HepG2 (cell line): ENCODE results near the gene SAPCD1. TPM values are rescaled to one million over a fixed set of nuclear protein-coding genes. Genes with fewer than 3 reads are reported as not detected.

Experiments
- MAF1 ChIP-seq: sonication (generic); formaldehyde crosslinking; IDR thresholded peaks from 2 replicates; pipeline ENCODE4 v1.5.0; 2020; ENCODE audit warnings: missing genetic modification reagents, borderline replicate concordance
- MYNN ChIP-seq: sonication (generic); formaldehyde crosslinking; IDR thresholded peaks from 2 replicates; pipeline ENCODE4 v1.4.0; 2020; ENCODE audit warnings: mild to moderate bottlenecking, low read depth, missing genetic modification reagents
- TEAD2 ChIP-seq: sonication (generic); formaldehyde crosslinking; IDR thresholded peaks from 2 replicates; pipeline ENCODE4 v1.9.0; 2021; ENCODE audit warnings: missing genetic modification reagents
- ZNF564 ChIP-seq: sonication (generic); formaldehyde crosslinking; IDR thresholded peaks from 2 replicates; pipeline ENCODE4 v1.8.1; 2023; ENCODE audit warnings: mild to moderate bottlenecking, missing genetic modification reagents
- ZNF589 ChIP-seq: sonication (generic); formaldehyde crosslinking; conservative IDR thresholded peaks from 2 replicates; pipeline ENCODE4 v1.8.0; 2022; ENCODE audit warnings: mild to moderate bottlenecking, moderate library complexity, missing genetic modification reagents
- ZSCAN31 ChIP-seq: sonication (generic); formaldehyde crosslinking; IDR thresholded peaks from 2 replicates; pipeline ENCODE4 v1.5.0; 2020; ENCODE audit warnings: low read depth, mild to moderate bottlenecking, missing genetic modification reagents
- polyA plus RNA-seq, 8 experiments: library from polyadenylated mRNA; depleted of rRNA in 3 of 8; stranded (reverse) in 7 of 8; unstranded in 1 of 8; fragments of >200 nt; fragmentation: Illumina TruSeq in 4 of 8; extraction: Trizol in 4 of 8; gene quantifications; 2 replicates each; pipeline versions ENCODE4 v1.2.1 to v1.2.3, GENCODE V29; 2011 to 2016; ENCODE audit warnings: low read depth in 4 of 8, missing spikeins in 1 of 8, mixed read lengths in 1 of 8; ENCODE audit not compliant: insufficient read depth in 1 of 8
- total RNA-seq, 5 experiments: library from RNA; depleted of rRNA; stranded (reverse); fragments of >200 nt; fragmentation: Illumina TruSeq; extraction: Trizol; gene quantifications; 2 replicates each; pipeline ENCODE4 v1.2.3, GENCODE V29; 2016; ENCODE audit warnings: low read depth in 1 of 5
- TF ChIP-seq, protein P1 (sequence below): sonication (generic); formaldehyde crosslinking; IDR thresholded peaks from 2 replicates; pipeline ENCODE4 v1.4.0; 2020; ENCODE audit warnings: missing genetic modification reagents
- TF ChIP-seq, protein P2 (sequence below): sonication (generic); formaldehyde crosslinking; IDR thresholded peaks from 2 replicates; pipeline ENCODE4 v1.4.0; 2020; ENCODE audit warnings: missing genetic modification reagents, mild to moderate bottlenecking, borderline replicate concordance
- TF ChIP-seq, protein P3 (sequence below): sonication (generic); formaldehyde crosslinking; IDR thresholded peaks from 2 replicates; pipeline ENCODE4 v1.8.0; 2022; ENCODE audit warnings: low read depth, missing genetic modification reagents

SAPCD1 gene
- total and polyA plus RNA-seq, 2 of the 13 experiments (the other 11 are each of a cell fraction or from before 2014, with no cell fraction given) = 2.5 to 3.9 TPM

DNA sequence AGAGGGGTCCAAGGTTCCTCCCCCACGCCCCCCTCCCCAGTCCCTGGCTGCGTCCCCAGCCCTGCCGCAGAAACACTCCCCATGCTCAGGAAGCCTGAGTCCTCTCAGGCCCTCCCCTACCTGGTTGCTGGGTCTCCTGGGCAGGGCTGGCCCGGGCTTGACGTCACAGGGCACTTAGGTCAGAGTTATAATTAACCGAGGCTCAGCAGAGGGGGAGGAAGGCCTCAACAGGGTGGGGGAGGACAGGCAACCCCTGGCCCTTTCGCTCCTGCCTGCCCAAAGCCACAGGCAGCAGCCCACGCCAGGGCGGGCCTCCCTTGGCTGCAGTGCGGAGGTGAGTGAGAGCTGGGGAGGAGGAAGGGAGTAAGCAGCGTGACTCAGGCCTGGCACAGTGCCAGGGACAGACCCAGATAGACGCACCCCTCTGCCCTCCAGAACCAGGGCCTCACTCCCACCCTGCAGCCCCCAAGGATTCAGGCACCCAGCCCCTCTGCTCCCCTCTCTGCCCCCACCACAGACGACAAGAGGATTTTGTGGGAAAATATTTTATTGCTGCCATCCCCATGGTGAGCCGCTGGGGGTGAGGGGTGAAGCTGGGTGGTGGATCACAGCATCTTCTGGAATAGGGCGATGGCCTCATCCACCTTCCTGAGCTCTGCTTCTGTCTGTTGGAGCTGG, 14.7 kb downstream of the SAPCD1 start, which contains the start of gene VWA7 (continued):
- TF ChIP-seq, protein P1, sequence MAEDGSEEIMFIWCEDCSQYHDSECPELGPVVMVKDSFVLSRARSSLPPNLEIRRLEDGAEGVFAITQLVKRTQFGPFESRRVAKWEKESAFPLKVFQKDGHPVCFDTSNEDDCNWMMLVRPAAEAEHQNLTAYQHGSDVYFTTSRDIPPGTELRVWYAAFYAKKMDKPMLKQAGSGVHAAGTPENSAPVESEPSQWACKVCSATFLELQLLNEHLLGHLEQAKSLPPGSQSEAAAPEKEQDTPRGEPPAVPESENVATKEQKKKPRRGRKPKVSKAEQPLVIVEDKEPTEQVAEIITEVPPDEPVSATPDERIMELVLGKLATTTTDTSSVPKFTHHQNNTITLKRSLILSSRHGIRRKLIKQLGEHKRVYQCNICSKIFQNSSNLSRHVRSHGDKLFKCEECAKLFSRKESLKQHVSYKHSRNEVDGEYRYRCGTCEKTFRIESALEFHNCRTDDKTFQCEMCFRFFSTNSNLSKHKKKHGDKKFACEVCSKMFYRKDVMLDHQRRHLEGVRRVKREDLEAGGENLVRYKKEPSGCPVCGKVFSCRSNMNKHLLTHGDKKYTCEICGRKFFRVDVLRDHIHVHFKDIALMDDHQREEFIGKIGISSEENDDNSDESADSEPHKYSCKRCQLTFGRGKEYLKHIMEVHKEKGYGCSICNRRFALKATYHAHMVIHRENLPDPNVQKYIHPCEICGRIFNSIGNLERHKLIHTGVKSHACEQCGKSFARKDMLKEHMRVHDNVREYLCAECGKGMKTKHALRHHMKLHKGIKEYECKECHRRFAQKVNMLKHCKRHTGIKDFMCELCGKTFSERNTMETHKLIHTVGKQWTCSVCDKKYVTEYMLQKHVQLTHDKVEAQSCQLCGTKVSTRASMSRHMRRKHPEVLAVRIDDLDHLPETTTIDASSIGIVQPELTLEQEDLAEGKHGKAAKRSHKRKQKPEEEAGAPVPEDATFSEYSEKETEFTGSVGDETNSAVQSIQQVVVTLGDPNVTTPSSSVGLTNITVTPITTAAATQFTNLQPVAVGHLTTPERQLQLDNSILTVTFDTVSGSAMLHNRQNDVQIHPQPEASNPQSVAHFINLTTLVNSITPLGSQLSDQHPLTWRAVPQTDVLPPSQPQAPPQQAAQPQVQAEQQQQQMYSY (CRISPR knock-in tag) = 0 out of 2 replicates have a peak, but pooled peaks have one; percentile 9
- TF ChIP-seq TEAD2 (CRISPR knock-in tag) (no peak), MAF1 (CRISPR knock-in tag) (no peak), ZNF589 (CRISPR knock-in tag) (no peak), MYNN (CRISPR knock-in tag) (no peak; the same call in 1 of the 2 replicates), ZSCAN31 (CRISPR knock-in tag) (peak; percentile 87), ZNF564 (CRISPR knock-in tag) (0 out of 2 replicates have a peak, but pooled peaks have one; percentile 22)
- TF ChIP-seq, protein P2, sequence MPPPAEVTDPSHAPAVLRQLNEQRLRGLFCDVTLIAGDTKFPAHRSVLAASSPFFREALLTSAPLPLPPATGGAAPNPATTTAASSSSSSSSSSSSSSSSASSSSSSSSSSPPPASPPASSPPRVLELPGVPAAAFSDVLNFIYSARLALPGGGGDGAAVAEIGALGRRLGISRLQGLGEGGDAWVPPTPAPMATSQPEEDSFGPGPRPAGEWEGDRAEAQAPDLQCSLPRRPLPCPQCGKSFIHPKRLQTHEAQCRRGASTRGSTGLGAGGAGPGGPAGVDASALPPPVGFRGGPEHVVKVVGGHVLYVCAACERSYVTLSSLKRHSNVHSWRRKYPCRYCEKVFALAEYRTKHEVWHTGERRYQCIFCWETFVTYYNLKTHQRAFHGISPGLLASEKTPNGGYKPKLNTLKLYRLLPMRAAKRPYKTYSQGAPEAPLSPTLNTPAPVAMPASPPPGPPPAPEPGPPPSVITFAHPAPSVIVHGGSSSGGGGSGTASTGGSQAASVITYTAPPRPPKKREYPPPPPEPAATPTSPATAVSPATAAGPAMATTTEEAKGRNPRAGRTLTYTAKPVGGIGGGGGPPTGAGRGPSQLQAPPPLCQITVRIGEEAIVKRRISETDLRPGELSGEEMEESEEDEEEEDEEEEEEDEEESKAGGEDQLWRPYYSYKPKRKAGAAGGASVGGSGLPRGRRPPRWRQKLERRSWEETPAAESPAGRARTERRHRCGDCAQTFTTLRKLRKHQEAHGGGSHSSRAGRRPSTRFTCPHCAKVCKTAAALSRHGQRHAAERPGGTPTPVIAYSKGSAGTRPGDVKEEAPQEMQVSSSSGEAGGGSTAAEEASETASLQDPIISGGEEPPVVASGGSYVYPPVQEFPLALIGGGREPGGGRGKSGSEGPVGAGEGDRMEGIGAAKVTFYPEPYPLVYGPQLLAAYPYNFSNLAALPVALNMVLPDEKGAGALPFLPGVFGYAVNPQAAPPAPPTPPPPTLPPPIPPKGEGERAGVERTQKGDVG (CRISPR knock-in tag) = no peak
- TF ChIP-seq, protein P3, sequence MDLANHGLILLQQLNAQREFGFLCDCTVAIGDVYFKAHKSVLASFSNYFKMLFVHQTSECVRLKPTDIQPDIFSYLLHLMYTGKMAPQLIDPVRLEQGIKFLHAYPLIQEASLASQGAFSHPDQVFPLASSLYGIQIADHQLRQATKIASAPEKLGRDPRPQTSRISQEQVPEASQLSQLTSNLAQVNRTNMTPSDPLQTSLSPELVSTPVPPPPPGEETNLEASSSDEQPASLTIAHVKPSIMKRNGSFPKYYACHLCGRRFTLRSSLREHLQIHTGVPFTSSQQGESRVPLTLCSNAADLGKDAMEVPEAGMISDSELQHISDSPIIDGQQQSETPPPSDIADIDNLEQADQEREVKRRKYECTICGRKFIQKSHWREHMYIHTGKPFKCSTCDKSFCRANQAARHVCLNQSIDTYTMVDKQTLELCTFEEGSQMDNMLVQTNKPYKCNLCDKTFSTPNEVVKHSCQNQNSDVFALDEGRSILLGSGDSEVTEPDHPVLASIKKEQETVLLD (CRISPR knock-in tag) = no peak
